ENCODE results near the gene ARHGAP29. TPM values are rescaled to one million over a fixed set of nuclear protein-coding genes. Genes with fewer than 3 reads are reported as not detected.

The ARHGAP29 gene, protein sequence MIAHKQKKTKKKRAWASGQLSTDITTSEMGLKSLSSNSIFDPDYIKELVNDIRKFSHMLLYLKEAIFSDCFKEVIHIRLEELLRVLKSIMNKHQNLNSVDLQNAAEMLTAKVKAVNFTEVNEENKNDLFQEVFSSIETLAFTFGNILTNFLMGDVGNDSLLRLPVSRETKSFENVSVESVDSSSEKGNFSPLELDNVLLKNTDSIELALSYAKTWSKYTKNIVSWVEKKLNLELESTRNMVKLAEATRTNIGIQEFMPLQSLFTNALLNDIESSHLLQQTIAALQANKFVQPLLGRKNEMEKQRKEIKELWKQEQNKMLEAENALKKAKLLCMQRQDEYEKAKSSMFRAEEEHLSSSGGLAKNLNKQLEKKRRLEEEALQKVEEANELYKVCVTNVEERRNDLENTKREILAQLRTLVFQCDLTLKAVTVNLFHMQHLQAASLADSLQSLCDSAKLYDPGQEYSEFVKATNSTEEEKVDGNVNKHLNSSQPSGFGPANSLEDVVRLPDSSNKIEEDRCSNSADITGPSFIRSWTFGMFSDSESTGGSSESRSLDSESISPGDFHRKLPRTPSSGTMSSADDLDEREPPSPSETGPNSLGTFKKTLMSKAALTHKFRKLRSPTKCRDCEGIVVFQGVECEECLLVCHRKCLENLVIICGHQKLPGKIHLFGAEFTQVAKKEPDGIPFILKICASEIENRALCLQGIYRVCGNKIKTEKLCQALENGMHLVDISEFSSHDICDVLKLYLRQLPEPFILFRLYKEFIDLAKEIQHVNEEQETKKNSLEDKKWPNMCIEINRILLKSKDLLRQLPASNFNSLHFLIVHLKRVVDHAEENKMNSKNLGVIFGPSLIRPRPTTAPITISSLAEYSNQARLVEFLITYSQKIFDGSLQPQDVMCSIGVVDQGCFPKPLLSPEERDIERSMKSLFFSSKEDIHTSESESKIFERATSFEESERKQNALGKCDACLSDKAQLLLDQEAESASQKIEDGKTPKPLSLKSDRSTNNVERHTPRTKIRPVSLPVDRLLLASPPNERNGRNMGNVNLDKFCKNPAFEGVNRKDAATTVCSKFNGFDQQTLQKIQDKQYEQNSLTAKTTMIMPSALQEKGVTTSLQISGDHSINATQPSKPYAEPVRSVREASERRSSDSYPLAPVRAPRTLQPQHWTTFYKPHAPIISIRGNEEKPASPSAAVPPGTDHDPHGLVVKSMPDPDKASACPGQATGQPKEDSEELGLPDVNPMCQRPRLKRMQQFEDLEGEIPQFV
- not detected for total RNA-seq

DNA sequence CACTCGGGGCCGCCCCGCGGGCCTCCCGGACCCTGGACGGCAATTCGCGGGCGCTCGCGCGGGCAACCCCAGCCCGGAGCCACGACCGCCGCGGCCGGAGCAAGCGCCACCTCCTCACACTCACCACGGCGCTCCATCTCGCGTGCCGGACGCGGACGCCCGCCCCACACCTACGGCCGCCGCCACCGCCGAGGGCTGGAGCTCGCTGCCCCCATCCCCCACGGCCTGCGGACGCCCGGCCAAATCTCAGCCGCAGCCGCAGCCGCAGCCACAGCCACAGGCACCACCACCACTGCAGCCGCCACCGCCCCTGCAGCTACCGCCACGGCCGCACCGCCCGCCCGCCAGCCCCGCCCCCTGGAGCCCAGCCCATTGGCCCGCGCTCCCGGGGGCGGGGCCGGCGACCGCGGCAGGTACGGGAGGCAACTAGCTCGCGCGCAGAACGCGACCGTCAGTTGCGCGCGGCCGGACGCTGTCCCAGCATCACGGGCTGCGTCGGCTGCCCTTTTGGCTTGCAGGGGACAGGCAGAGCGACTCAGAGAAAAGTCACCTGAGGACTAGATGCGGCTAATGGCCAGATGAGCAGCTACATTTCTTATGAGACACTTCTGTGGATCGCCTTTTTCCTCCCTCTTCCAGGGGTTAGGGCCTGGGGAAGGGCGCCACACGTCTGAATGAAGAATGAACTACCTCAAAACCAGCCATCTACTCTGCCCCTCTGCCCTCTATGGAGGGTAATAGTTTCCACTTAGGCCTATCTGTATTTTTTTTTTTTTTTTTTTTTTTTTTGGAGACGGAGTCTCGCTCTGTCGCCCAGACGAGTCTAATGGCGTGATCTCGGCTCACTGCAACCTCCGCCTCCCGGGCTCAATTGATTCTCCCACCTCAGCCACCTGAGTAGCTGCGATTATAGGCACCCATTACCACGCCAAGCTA is at the start of gene ARHGAP29:
Gene ARHGAP29, minus strand, starts transcription at position 294 of the 936 bp plus-strand sequence. CDS start 5,973 bp downstream, outside the sequence.
- TF ChIP-seq, protein P1, sequence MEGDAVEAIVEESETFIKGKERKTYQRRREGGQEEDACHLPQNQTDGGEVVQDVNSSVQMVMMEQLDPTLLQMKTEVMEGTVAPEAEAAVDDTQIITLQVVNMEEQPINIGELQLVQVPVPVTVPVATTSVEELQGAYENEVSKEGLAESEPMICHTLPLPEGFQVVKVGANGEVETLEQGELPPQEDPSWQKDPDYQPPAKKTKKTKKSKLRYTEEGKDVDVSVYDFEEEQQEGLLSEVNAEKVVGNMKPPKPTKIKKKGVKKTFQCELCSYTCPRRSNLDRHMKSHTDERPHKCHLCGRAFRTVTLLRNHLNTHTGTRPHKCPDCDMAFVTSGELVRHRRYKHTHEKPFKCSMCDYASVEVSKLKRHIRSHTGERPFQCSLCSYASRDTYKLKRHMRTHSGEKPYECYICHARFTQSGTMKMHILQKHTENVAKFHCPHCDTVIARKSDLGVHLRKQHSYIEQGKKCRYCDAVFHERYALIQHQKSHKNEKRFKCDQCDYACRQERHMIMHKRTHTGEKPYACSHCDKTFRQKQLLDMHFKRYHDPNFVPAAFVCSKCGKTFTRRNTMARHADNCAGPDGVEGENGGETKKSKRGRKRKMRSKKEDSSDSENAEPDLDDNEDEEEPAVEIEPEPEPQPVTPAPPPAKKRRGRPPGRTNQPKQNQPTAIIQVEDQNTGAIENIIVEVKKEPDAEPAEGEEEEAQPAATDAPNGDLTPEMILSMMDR (IDR thresholded peaks at IDR 0.05) = no peak
- intact Hi-C loops (cut with micrococcal nuclease) = no loop called here
- ChIA-PET CTCF (interaction anchor here (0.6 to 1.4 kb wide), 2 partner anchors 11 to 226 kb away, joined by 3 read pairs; no protein-coding TSS in a partner anchor), POLR2A (interaction anchor here (0.6 kb wide), 1 partner anchor 96 kb away, joined by 3 read pairs; no protein-coding TSS in a partner anchor)
- DNase-seq (peak; percentile 57), ATAC-seq (peak; percentile 95)
- H3K4me3 Mint-ChIP-seq = peak within 1 kb of the TSS; percentile 50
- no peak within 1 kb of the TSS for H3K27ac Mint-ChIP-seq
- no peaks in the 10 kb centered on the region for H3K9me3 Mint-ChIP-seq
- H3K27me3 Mint-ChIP-seq = peaks cover 68% of the 10 kb centered on the region
- H3K4me1 Mint-ChIP-seq (ENCODE audit: low read depth) = peaks cover 10% of the 10 kb centered on the region
- no peaks in the 10 kb centered on the region for H3K36me3 Mint-ChIP-seq (ENCODE audit: low read depth)

DNA sequence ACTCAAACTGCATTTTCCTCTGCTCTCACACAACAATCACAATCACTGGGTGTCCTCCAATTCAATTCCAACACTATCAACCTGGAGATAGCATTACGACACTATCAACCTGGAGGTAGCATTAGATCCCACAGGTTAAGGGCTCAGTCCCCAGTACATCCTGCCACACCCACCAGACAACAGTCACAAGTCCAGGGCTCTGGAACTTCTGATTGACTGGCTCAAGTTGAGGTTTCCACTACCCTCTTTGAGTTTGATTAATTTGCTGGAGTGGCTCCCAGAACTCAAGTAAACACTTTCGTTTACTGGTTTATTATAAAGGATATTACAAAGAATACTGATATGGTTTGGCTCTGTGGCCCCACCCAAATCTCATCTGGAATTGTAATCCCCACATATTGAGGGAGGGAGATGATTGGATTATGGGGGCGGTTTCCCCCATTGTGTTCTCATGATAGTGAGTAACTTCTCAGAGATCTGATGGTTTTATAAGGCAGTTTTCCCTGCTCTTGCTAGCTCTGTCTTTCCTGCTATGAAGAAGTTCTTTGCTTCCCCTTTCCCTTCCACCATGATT is 49.6 kb upstream of the ARHGAP29 start:
- H3K27me3 Mint-ChIP-seq = peaks cover 15% of the 10 kb centered on the region
- DNase-seq = no peak
- H3K9me3 Mint-ChIP-seq = peaks cover 2% of the 10 kb centered on the region
- TF ChIP-seq, protein P1 (IDR thresholded peaks at IDR 0.05) = no peak
- intact Hi-C loops (cut with micrococcal nuclease) = no loop called here
- no peak overlapping the region for H3K4me3 Mint-ChIP-seq
- no peaks in the 10 kb centered on the region for H3K4me1 Mint-ChIP-seq (ENCODE audit: low read depth)
- no peaks in the 10 kb centered on the region for H3K36me3 Mint-ChIP-seq (ENCODE audit: low read depth)
- H3K27ac Mint-ChIP-seq = no peak overlapping the region
- ChIA-PET POLR2A (no interaction called here), CTCF (no interaction called here)
- no peak for ATAC-seq

DNA sequence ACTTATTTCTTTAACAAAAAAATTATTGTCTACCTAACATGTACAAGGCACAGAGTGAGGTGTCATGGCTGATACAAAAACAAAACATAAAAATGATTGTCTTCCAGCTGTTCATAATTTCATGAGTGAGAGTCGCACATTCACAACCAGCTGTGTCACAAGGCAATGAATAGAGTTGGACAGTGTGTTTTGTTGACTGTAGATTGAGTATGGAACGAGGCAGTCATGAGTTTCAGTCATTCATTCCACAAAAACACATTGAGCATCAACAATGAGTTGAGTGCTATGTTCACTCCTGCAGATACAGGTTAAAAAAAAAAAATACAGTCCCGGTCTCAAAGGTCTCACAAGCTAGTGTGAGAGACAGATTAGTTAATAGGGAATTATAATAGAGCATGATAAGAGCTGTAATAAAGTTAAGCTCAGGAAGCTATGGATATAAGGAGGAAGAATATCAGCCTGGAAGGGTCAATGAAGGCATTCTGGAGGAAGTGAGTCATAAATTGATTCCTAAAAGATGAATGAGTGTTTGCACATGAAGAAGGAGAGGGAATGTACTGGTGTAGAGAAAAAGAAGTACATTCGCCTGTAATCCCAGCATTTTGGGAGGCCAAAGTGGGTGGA is 47.8 kb upstream of the ARHGAP29 start:
- CTCF ChIA-PET = no interaction called here
- no peak for DNase-seq

More for the DNA sequence above, 47.8 kb upstream of the ARHGAP29 start:
- Mint-ChIP-seq H3K27me3 (peaks cover 8% of the 10 kb centered on the region), H3K36me3 (ENCODE audit: low read depth) (no peaks in the 10 kb centered on the region), H3K4me3 (no peak overlapping the region), H3K9me3 (peaks cover 2% of the 10 kb centered on the region), H3K27ac (no peak overlapping the region), H3K4me1 (ENCODE audit: low read depth) (no peaks in the 10 kb centered on the region)
- POLR2A ChIA-PET = no interaction called here
- ATAC-seq = no peak
- TF ChIP-seq, protein P1 (IDR thresholded peaks at IDR 0.05) = no peak
- intact Hi-C loops (cut with micrococcal nuclease) = no loop called here
